Measurements from ENCODE around the gene OSBPL9.

DNA sequence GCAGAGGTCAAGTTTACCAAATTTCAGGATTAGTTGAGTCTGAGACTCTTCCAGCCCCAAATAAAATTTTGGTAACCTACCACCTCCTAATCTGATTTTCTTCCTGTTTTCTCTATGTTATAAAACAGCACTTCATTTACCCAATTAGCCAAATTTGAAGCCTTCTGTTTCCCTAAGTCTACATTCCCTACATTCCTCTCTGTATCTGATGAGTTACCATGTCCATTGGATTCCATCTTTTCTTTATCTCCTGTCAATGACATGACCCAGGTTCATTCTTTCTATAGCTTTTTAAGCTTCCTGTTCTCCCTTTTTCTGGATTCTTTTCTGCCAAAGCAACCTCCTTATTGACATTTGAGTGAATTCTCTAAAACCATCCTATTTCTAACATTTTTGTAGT is 72.8 kb downstream of the OSBPL9 start:
- no peak for TF ChIP-seq CTCF (conservative IDR thresholded peaks at IDR 0.05; ENCODE audit: low read depth, low read length)
- TF ChIP-seq EZH2 (IDR thresholded peaks at IDR 0.05; ENCODE audit: borderline replicate concordance, low read depth, low read length, poor library complexity, severe bottlenecking): no peak

Measured in A673 (cell line).